Ovary (tissue), 9 donors: ENCODE measurements around the gene PDCD7. TPM values are rescaled to one million over a fixed set of nuclear protein-coding genes. Genes with fewer than 3 reads are reported as not detected.

Source experiments
- DNase-seq, 5 donors: peaks; one replicate each; pipeline ENCODE4 v3.0.0-alpha.2; 2019 to 2020
- H3K27ac ChIP-seq, 2 donors: fragments of 200-600 bp; one replicate each; pipeline versions ENCODE4 v1.5.1 to v1.8.0; 2019 to 2022
- H3K27me3 ChIP-seq: fragments of 200-600 bp; one replicate; pipeline ENCODE4 v1.8.0; 2022
- H3K36me3 ChIP-seq: fragments of 200-600 bp; sonication (generic); one replicate; pipeline ENCODE4 v1.5.1; 2019
- H3K4me1 ChIP-seq: one replicate; pipeline ENCODE4 v1.8.1; 2013; ENCODE audit warnings: mild to moderate bottlenecking, moderate library complexity; ENCODE audit not compliant: insufficient read depth
- H3K4me3 ChIP-seq: fragments of 200-600 bp; sonication (generic); one replicate; pipeline ENCODE4 v1.5.1; 2017
- H3K9me3 ChIP-seq, 2 donors: fragments of 200-600 bp in 1 of 2; sonication (generic) in 1 of 2; one replicate each; pipeline versions ENCODE4 v1.5.1 to v1.8.1; 2013 to 2019; ENCODE audit warnings: mild to moderate bottlenecking in 1 of 2, moderate library complexity in 1 of 2
- CTCF ChIP-seq, 3 donors: fragments of 450-650 bp in 2 of 3; fragments of 200-600 bp in 1 of 3; IDR thresholded peaks; one replicate each; pipeline versions ENCODE4 v1.5.1 to v1.8.0; 2016 to 2022; ENCODE audit warnings: antibody characterized with exemption in 3 of 3, mild to moderate bottlenecking in 1 of 3
- EP300 ChIP-seq: sonication (generic); formaldehyde crosslinking; IDR thresholded peaks from one replicate; pipeline ENCODE4 v1.6.1; 2017; ENCODE audit warnings: antibody characterized with exemption
- POLR2A ChIP-seq: fragments of 450-650 bp; IDR thresholded peaks from one replicate; pipeline ENCODE4 v1.6.1; 2017; ENCODE audit warnings: antibody characterized with exemption, mild to moderate bottlenecking, moderate library complexity
- WGBS, 3 donors: extraction: QIAGEN DNeasy Blood & Tissue Kit in 1 of 3; methylation state at CpG; one replicate each; pipeline versions ENCODE4 v1.1.5 to v1.1.7; 2013 to 2017; 5-methylcytosine and 5-hydroxymethylcytosine counted together
- intact Hi-C, 4 donors: fragments of 100-400 bp; cut with DNase I; formaldehyde crosslinking; loops; one replicate each; pipeline versions ENCODE4 v1.11.0 to v1.15.1; 2022 to 2023
- polyA plus RNA-seq, 2 donors: library from polyadenylated mRNA; stranded (reverse); fragments of 200-250 nt in 1 of 2; fragments of 350-450 nt in 1 of 2; fragmentation: Illumina TruSeq in 1 of 2; extraction: RNeasy Lipid Tissue Mini Kit (QIAGEN cat#74804) in 1 of 2; gene quantifications; one replicate each; pipeline ENCODE4 v1.2.3, GENCODE V29; 2013 to 2014
- total RNA-seq, 7 donors: library from RNA; depleted of rRNA in 2 of 7; stranded (reverse); fragments of >200 nt in 2 of 7; fragmentation: NEBNext Ultra II Directional in 3 of 7; extraction: Animal tissue kit (Norgen Biotek cat#: 25700) in 3 of 7; gene quantifications; one replicate each; pipeline versions ENCODE4 v1.1.0 to v1.2.4, GENCODE V29; 2016 to 2023
- donor health status: DM: no; HTN: no; CAD: no; lungs with moderate emphysema.
- donor health status: DM: no; HTN: no; CAD: no.
- donor health status: Bipolar disorder and iron deficiency.
- donor health status: DM: yes; HTN: yes; CAD: no.
- donor health status: DM: no; HTN: no; CAD: no.
- donor health status: DM: yes; HTN: yes; CAD: no.

The PDCD7 gene
- total and polyA plus RNA-seq, 9 donors, result 16.4 to 41.1 (median 29.8) TPM

DNA sequence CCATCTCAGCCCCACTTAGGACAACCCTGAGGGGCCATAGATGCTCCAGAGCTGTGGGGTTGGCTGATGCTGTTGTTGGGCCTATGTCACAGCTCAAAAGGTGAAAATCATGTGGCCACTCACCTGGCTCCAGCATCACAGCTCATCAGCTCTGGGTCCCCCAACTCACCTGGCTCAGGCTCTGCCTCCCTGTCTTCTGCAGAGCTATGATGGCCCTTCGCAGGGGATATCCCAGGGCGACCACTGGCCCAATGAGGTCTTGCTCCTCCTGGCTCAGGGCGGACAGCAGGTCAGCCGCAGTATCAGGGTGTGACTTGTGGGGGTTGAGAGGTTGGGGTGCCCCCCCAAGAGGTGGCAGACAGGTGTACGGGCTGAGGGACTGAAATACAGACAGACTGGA is 34.3 kb downstream of the PDCD7 start:
- intact Hi-C loops, result no loop called here
- Histone ChIP-seq H3K27ac (no peak overlapping the region), H3K4me3 (no peak overlapping the region), H3K4me1 (no peaks in the 10 kb centered on the region), H3K27me3 (no peaks in the 10 kb centered on the region), H3K36me3 (no peaks in the 10 kb centered on the region), H3K9me3 (no peaks in the 10 kb centered on the region)
- TF ChIP-seq CTCF (IDR thresholded peaks at IDR 0.05), result no peak
- TF ChIP-seq POLR2A, result no peak
- no peak for TF ChIP-seq EP300
- DNase-seq, result no peak
- WGBS, 3 donors, result 91 to 98% (median 94%) methylated on average over 5 of the region's 5 CpGs

DNA sequence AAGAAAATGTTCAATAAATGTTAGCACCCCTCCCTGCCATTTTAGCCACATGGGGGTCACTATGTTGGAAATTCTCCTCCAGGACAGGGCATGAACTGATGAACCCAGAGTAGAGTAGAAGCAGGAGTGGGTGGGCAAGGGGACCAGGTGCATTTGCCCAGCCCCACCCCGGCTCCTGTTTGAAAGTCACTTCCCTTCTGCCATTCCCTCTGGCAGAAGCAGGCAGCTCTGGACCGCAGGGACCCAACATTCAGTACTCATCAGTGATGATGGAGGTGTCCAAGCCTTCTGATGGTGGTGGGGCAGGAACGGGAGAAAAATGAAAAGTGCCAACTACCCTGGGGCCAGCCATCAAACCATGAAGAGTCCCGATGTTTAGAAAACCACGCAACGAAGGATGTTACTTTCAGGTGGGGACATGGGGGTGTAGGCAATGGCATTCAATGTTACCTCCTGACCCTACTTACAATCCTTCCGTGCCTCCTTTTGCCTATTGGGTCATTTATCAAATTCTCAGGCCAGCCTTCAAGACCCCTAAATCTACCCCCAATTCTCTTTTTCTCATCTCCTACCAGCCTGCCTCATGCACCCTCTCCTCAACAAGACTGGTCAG is 35.9 kb downstream of the PDCD7 start:
- WGBS, 3 donors, result 94 to 99% (median 96%) methylated on average over 7 of the region's 7 CpGs
- no peak for DNase-seq
- Histone ChIP-seq H3K36me3 (no peaks in the 10 kb centered on the region), H3K9me3 (no peaks in the 10 kb centered on the region), H3K4me1 (no peaks in the 10 kb centered on the region), H3K4me3 (no peak overlapping the region), H3K27ac (no peak overlapping the region), H3K27me3 (no peaks in the 10 kb centered on the region)
- no peak for TF ChIP-seq EP300
- no peak for TF ChIP-seq POLR2A
- TF ChIP-seq CTCF (IDR thresholded peaks at IDR 0.05), result no peak
- intact Hi-C loops, result no loop called here

- Histone ChIP-seq H3K4me1 (no peaks in the 10 kb centered on the region), H3K36me3 (no peaks in the 10 kb centered on the region), H3K9me3 (no peaks in the 10 kb centered on the region), H3K27me3 (no peaks in the 10 kb centered on the region), H3K4me3 (no peak overlapping the region), H3K27ac (no peak overlapping the region)
- TF ChIP-seq POLR2A, result no peak
- TF ChIP-seq CTCF (IDR thresholded peaks at IDR 0.05), result no peak
- no peak for TF ChIP-seq EP300
- intact Hi-C loops, result no loop called here
- DNase-seq, result no peak
- WGBS, 3 donors, result 78 to 87% (median 81%) methylated on average over 6 of the region's 6 CpGs
Observed at GRCh38 chr15:65096481-65097385, 36.9 kb downstream of the PDCD7 start.

- no peaks in the 10 kb centered on the region for H3K9me3 ChIP-seq
- 75 to 80% (median 76%) methylated on average over 6 of the region's 6 CpGs for WGBS, 3 donors
- TF ChIP-seq CTCF (IDR thresholded peaks at IDR 0.05) (no peak), EP300 (no peak), POLR2A (no peak)
- no peak for DNase-seq
- no peak overlapping the region for H3K27ac ChIP-seq
- H3K36me3 ChIP-seq, result no peaks in the 10 kb centered on the region
- no peaks in the 10 kb centered on the region for H3K4me1 ChIP-seq
- no peak overlapping the region for H3K4me3 ChIP-seq
- no peaks in the 10 kb centered on the region for H3K27me3 ChIP-seq
- intact Hi-C loops, result no loop called here
Observed at GRCh38 chr15:65095747-65096104, 37.9 kb downstream of the PDCD7 start.
